Heart left ventricle (tissue), 13 donors: ENCODE data around the gene OR56A3.

ENCODE experiments used
- POLR2A ChIP-seq, 2 donors: fragments of 450-650 bp; IDR thresholded peaks; one replicate each; pipeline ENCODE4 v1.6.1; 2017; ENCODE audit warnings: antibody characterized with exemption in 2 of 2, mild to moderate bottlenecking in 2 of 2, moderate library complexity in 2 of 2
- TF ChIP-seq, protein P1 (sequence below), 12 donors: fragments of 200-600 bp; sonication (generic) in 4 of 12; IDR thresholded peaks; one replicate each; pipeline versions ENCODE4 v1.5.0 to v1.8.0; 2018 to 2022; ENCODE audit warnings: antibody characterized with exemption in 12 of 12, mild to moderate bottlenecking in 5 of 12
- donor health status: ischemic (EF 13 %, LVEDD 7.1; RV severe dilation, severe dysfunction).
- donor health status: DM: no; HTN: yes; CAD: no.
- donor health status: DM: no; HTN: no; CAD: no.
- donor health status: ischemic (EF 25% LVEDD 6.9; RV normal size, moderate dysfunction).
- donor health status: ischemic (EF 25% LVEDD 5.7; RV mildly dilated, moderate dysfunction).
- donor health status: ischemic (EF 35%, LVEDD 5.7; RV mildly dilated, moderate dysfunction).
- donor health status: nonischemic (EF 11% LVEDD 7.7; RV severe dilation, severe dysfunction).
- donor health status: DM: yes; HTN: yes; CAD: no.
- donor health status: PGD.
- donor health status: ischemic (EF 29% LVEDD 5.4; RV normal size, mild dysfunction).
- donor health status: nonischemic (EF 23%, LVEDD 6.1; RV moderate dilation, normal function).

DNA sequence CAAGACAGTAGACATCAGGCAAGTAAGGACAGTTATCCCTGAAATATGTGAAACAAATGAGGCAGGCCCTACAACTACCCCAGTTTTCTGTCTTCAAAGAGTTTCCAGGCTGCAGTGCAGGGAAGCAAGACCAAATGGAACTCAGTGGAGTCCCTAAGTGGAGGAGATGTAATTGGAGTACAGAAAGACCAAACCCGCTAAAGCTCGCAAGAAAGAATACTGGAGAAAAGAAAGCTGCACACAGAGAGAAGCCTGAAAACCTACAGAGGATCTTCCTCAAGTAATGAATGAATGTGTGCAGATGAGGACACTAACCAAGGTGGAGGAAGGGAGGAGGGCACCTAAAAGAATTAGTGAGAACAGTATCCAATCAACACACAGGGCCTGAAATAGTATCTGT lies 1.3 kb upstream of the OR56A3 start:
- TF ChIP-seq POLR2A (IDR thresholded peaks at IDR 0.05), result no peak
- TF ChIP-seq, protein P1, sequence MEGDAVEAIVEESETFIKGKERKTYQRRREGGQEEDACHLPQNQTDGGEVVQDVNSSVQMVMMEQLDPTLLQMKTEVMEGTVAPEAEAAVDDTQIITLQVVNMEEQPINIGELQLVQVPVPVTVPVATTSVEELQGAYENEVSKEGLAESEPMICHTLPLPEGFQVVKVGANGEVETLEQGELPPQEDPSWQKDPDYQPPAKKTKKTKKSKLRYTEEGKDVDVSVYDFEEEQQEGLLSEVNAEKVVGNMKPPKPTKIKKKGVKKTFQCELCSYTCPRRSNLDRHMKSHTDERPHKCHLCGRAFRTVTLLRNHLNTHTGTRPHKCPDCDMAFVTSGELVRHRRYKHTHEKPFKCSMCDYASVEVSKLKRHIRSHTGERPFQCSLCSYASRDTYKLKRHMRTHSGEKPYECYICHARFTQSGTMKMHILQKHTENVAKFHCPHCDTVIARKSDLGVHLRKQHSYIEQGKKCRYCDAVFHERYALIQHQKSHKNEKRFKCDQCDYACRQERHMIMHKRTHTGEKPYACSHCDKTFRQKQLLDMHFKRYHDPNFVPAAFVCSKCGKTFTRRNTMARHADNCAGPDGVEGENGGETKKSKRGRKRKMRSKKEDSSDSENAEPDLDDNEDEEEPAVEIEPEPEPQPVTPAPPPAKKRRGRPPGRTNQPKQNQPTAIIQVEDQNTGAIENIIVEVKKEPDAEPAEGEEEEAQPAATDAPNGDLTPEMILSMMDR (IDR thresholded peaks at IDR 0.05), result no peak
